Measurements from ENCODE around the gene OXLD1. TPM values are rescaled to one million over a fixed set of nuclear protein-coding genes. Genes with fewer than 3 reads are reported as not detected.

Gene OXLD1
- total RNA-seq, 1 experiment from 2014 or later, result 37.0 TPM

- H3K9me3 ChIP-seq, result no peaks in the 10 kb centered on the region
- H3K27me3 ChIP-seq (replicated peaks; ENCODE audit: control insufficient read depth, insufficient read depth, low read length), result no peaks in the 10 kb centered on the region
- Mint-ChIP-seq H3K4me3 (ENCODE audit: unreplicated experiment) (no peak overlapping the region), H3K27ac (ENCODE audit: unreplicated experiment) (no peak overlapping the region), H3K9me3 (ENCODE audit: unreplicated experiment) (no peaks in the 10 kb centered on the region), H3K4me1 (ENCODE audit: low read depth, unreplicated experiment) (peaks cover 17% of the 10 kb centered on the region), H3K27me3 (ENCODE audit: insufficient read depth, unreplicated experiment) (no peaks in the 10 kb centered on the region), H3K36me3 (ENCODE audit: insufficient read depth, unreplicated experiment) (peaks cover 94% of the 10 kb centered on the region)
- peaks cover 7% of the 10 kb centered on the region for H3K36me3 ChIP-seq (ENCODE audit: control insufficient read depth, insufficient read depth, low read length)
- ChIA-PET CTCF (no interaction called here), POLR2A (interaction anchor here (1.0 kb wide), 1 partner anchor 24 kb away, joined by 5 read pairs; the partner anchor contains the start of gene ARL16)
- peak in 1 of 2 experiments; percentile 23 for TF ChIP-seq CTCF (IDR thresholded peaks at IDR 0.05; ENCODE audit: insufficient read depth in 1 of 2, low read depth in 1 of 2, low read length in 1 of 2, severe bottlenecking in 1 of 2, unreplicated experiment in 1 of 2)
- peaks cover 30% of the 10 kb centered on the region for H3K4me1 ChIP-seq
- no peak overlapping the region for H3K4me3 ChIP-seq (ENCODE audit: low read depth, low read length)
- BruUV-seq (replicated peaks), result TSS peak; percentile 19
- intact Hi-C loops (cut with micrococcal nuclease; ENCODE audit: unreplicated experiment), result no loop called here
- DNase-seq, result no peak
These were observed 40.6 kb upstream of the OXLD1 start for GRCh38 chr17:81706757-81707624.

GRCh38 chr17:81706232-81706611, 39.8 kb upstream of the OXLD1 start:
- CTCF ChIA-PET, result no interaction called here

More at GRCh38 chr17:81706232-81706611, 39.8 kb upstream of the OXLD1 start:
- DNase-seq, result no peak
- intact Hi-C loops (cut with micrococcal nuclease; ENCODE audit: unreplicated experiment), result no loop called here
- no peaks in the 10 kb centered on the region for H3K9me3 ChIP-seq
- H3K4me1 ChIP-seq, result peaks cover 37% of the 10 kb centered on the region
- no peak overlapping the region for H3K4me3 Mint-ChIP-seq (ENCODE audit: unreplicated experiment)
- peaks cover 94% of the 10 kb centered on the region for H3K36me3 Mint-ChIP-seq (ENCODE audit: insufficient read depth, unreplicated experiment)
- peaks cover 7% of the 10 kb centered on the region for H3K36me3 ChIP-seq (ENCODE audit: control insufficient read depth, insufficient read depth, low read length)
- no peak for TF ChIP-seq CTCF (IDR thresholded peaks at IDR 0.05; ENCODE audit: insufficient read depth in 1 of 2, low read depth in 1 of 2, low read length in 1 of 2, severe bottlenecking in 1 of 2, unreplicated experiment in 1 of 2)
- H3K9me3 Mint-ChIP-seq (ENCODE audit: unreplicated experiment), result no peaks in the 10 kb centered on the region
- BruUV-seq (replicated peaks), result no TSS peak
- H3K27me3 Mint-ChIP-seq (ENCODE audit: insufficient read depth, unreplicated experiment), result no peaks in the 10 kb centered on the region
- H3K27ac Mint-ChIP-seq (ENCODE audit: unreplicated experiment), result no peak overlapping the region
- POLR2A ChIA-PET, result no interaction called here
- peaks cover 24% of the 10 kb centered on the region for H3K4me1 Mint-ChIP-seq (ENCODE audit: low read depth, unreplicated experiment)
- H3K27me3 ChIP-seq (replicated peaks; ENCODE audit: control insufficient read depth, insufficient read depth, low read length), result no peaks in the 10 kb centered on the region
- no peak overlapping the region for H3K4me3 ChIP-seq (ENCODE audit: low read depth, low read length)
